ENCODE data around the gene SLC25A31.

- TF ChIP-seq, protein P1, sequence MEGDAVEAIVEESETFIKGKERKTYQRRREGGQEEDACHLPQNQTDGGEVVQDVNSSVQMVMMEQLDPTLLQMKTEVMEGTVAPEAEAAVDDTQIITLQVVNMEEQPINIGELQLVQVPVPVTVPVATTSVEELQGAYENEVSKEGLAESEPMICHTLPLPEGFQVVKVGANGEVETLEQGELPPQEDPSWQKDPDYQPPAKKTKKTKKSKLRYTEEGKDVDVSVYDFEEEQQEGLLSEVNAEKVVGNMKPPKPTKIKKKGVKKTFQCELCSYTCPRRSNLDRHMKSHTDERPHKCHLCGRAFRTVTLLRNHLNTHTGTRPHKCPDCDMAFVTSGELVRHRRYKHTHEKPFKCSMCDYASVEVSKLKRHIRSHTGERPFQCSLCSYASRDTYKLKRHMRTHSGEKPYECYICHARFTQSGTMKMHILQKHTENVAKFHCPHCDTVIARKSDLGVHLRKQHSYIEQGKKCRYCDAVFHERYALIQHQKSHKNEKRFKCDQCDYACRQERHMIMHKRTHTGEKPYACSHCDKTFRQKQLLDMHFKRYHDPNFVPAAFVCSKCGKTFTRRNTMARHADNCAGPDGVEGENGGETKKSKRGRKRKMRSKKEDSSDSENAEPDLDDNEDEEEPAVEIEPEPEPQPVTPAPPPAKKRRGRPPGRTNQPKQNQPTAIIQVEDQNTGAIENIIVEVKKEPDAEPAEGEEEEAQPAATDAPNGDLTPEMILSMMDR (IDR thresholded peaks at IDR 0.05), result peak in 1 of 6 experiments; percentile 15
- TF ChIP-seq POLR2A (IDR thresholded peaks at IDR 0.05), result no peak
Observed at GRCh38 chr4:127809173-127809800, 79.1 kb downstream of the SLC25A31 start.

All from thyroid gland (tissue), 4 donors.